IMR-90 (cell line): ENCODE measurements around the gene RBP5. TPM values are rescaled to one million over a fixed set of nuclear protein-coding genes. Genes with fewer than 3 reads are reported as not detected.

ENCODE experiments used
- ATAC-seq: fragments of 200-7000 bp; cut with Tn5 transposase; 2 replicates; pipeline ENCODE4 v1.9.1; 2020; ENCODE audit warnings: low read depth, mild to moderate bottlenecking, moderate library complexity
- BruUV-seq: library from RNA; stranded (reverse); fragments of 400-500 nt; replicated peaks from 2 replicates; lab custom pipeline; 2021; lab: Mats Ljungman, UMichigan
- CTCF ChIA-PET: fragments of 300-600 bp; formaldehyde crosslinking; extraction: SDS; loops from one replicate; lab custom pipeline; 2021; ENCODE audit warnings: antibody characterized with exemption; lab: Yijun Ruan, JAX
- POLR2A ChIA-PET: fragments of 300-600 bp; sonication (Branson Sonifier 250); formaldehyde crosslinking; loops from one replicate; lab custom pipeline; 2022; ENCODE audit warnings: antibody characterized with exemption; ENCODE audit not compliant: unreplicated experiment; lab: Charles Lee
- DNase-seq: peaks from one replicate; pipeline ENCODE4 v3.0.0; 2013
- H2AFZ ChIP-seq: replicated peaks from 2 replicates; pipeline ENCODE3; 2013; ENCODE audit warnings: low read length, mild to moderate bottlenecking; ENCODE audit not compliant: poor library complexity
- H2AK5ac ChIP-seq: 2 replicates; pipeline ENCODE4 v1.6.1; 2013; ENCODE audit warnings: low read depth, low read length, inconsistent platforms
- H2AK9ac ChIP-seq: replicated peaks from 2 replicates; pipeline ENCODE3; 2013; ENCODE audit warnings: mild to moderate bottlenecking, low read depth, low read length, moderate library complexity; ENCODE audit not compliant: poor library complexity
- H2BK120ac ChIP-seq: 2 replicates; pipeline ENCODE4 v1.6.1; 2013; ENCODE audit warnings: low read depth, low read length, inconsistent platforms
- H2BK15ac ChIP-seq: 3 replicates; pipeline ENCODE4 v1.6.1; 2013; ENCODE audit warnings: low read depth, low read length, inconsistent platforms
- H2BK20ac ChIP-seq: 2 replicates; pipeline ENCODE4 v1.6.1; 2013; ENCODE audit warnings: low read depth, mild to moderate bottlenecking, inconsistent platforms, low read length, moderate library complexity
- H2BK5ac ChIP-seq: 2 replicates; pipeline ENCODE4 v1.6.1; 2013; ENCODE audit warnings: mild to moderate bottlenecking, low read depth, low read length, inconsistent platforms; ENCODE audit not compliant: poor library complexity, severe bottlenecking
- H3K14ac ChIP-seq: replicated peaks from 2 replicates; pipeline ENCODE4 v1.6.1; 2013; ENCODE audit warnings: low read depth, low read length, inconsistent platforms
- H3K18ac ChIP-seq: 2 replicates; pipeline ENCODE4 v1.6.1; 2013; ENCODE audit warnings: low read depth, low read length, control low read depth
- H3K23ac ChIP-seq: 2 replicates; pipeline ENCODE4 v1.6.1; 2013; ENCODE audit warnings: low read depth, low read length, inconsistent platforms
- H3K27ac ChIP-seq: 2 replicates; pipeline ENCODE4 v1.5.1; 2013; ENCODE audit warnings: mild to moderate bottlenecking, control low read depth, low read length; ENCODE audit not compliant: insufficient read depth
- H3K27me3 ChIP-seq: 2 replicates; pipeline ENCODE4 v1.6.1; 2013; ENCODE audit warnings: low read length; ENCODE audit not compliant: control insufficient read depth, insufficient read depth
- H3K36me3 ChIP-seq: 2 replicates; pipeline ENCODE4 v1.6.1; 2013; ENCODE audit warnings: low read length, mixed read lengths; ENCODE audit not compliant: control insufficient read depth, insufficient read depth
- H3K4ac ChIP-seq: 2 replicates; pipeline ENCODE4 v1.6.1; 2013; ENCODE audit warnings: low read depth, low read length, inconsistent platforms
- H3K4me1 ChIP-seq: 2 replicates; pipeline ENCODE4 v1.6.1; 2013; ENCODE audit warnings: low read length, mixed read lengths; ENCODE audit not compliant: control insufficient read depth, insufficient read depth
- H3K4me2 ChIP-seq: 2 replicates; pipeline ENCODE4 v1.6.1; 2013; ENCODE audit warnings: low read depth, mild to moderate bottlenecking, control low read depth, low read length, moderate library complexity
- H3K4me3 ChIP-seq: 2 replicates; pipeline ENCODE4 v1.5.1; 2013; ENCODE audit warnings: low read depth, mild to moderate bottlenecking, control low read depth, low read length, moderate library complexity; ENCODE audit not compliant: insufficient read depth
- H3K56ac ChIP-seq: 2 replicates; pipeline ENCODE4 v1.6.1; 2013; ENCODE audit warnings: low read length, inconsistent platforms; ENCODE audit not compliant: insufficient read depth; ENCODE audit errors: extremely low read depth
- H3K79me1 ChIP-seq, 2 experiments: 2 replicates each; pipeline ENCODE4 v1.6.1; 2013; ENCODE audit warnings: low read length in 2 of 2, inconsistent platforms in 1 of 2, low read depth in 1 of 2
- H3K9ac ChIP-seq: 2 replicates; pipeline ENCODE4 v1.6.1; 2013; ENCODE audit warnings: low read depth, low read length, control low read depth
- H3K9me1 ChIP-seq: 2 replicates; pipeline ENCODE4 v1.6.1; 2013; ENCODE audit warnings: low read length, inconsistent platforms; ENCODE audit not compliant: insufficient read depth
- H3K9me3 ChIP-seq: 2 replicates; pipeline ENCODE4 v1.6.1; 2013; ENCODE audit warnings: low read length; ENCODE audit not compliant: control insufficient read depth, insufficient read depth
- H4K20me1 ChIP-seq: 2 replicates; pipeline ENCODE4 v1.6.1; 2013; ENCODE audit warnings: low read length, inconsistent platforms; ENCODE audit not compliant: insufficient read depth
- H4K5ac ChIP-seq: 2 replicates; pipeline ENCODE4 v1.6.1; 2013; ENCODE audit warnings: mild to moderate bottlenecking, low read depth, low read length, control low read depth
- H4K8ac ChIP-seq, 2 experiments: 2 replicates each; pipeline ENCODE4 v1.6.1; 2013; ENCODE audit warnings: low read depth in 2 of 2, low read length in 2 of 2, control low read depth in 1 of 2, inconsistent platforms in 1 of 2
- H4K91ac ChIP-seq: 2 replicates; pipeline ENCODE4 v1.6.1; 2013; ENCODE audit warnings: low read depth, low read length, inconsistent platforms; ENCODE audit not compliant: insufficient read depth
- CHD1 ChIP-seq: IDR thresholded peaks from 2 replicates; pipeline ENCODE4 v1.6.1; 2012; ENCODE audit warnings: low read depth, low read length, improper control_type of control experiment
- FOS ChIP-seq: fragments of 150-350 bp; IDR thresholded peaks from 2 replicates; pipeline ENCODE4 v1.6.1; 2016; ENCODE audit warnings: low read depth, low read length
- MXI1 ChIP-seq: IDR thresholded peaks from 2 replicates; pipeline ENCODE4 v1.6.1; 2012; ENCODE audit warnings: low read depth, mild to moderate bottlenecking, low read length, moderate library complexity, borderline replicate concordance
- NFE2L2 ChIP-seq: fragments of 150-350 bp; IDR thresholded peaks from 2 replicates; pipeline ENCODE4 v1.6.1; 2016; ENCODE audit warnings: low read depth, mild to moderate bottlenecking, low read length
- RCOR1 ChIP-seq: IDR thresholded peaks from 2 replicates; pipeline ENCODE4 v1.6.1; 2012; ENCODE audit warnings: mild to moderate bottlenecking, low read length, improper control_type of control experiment; ENCODE audit not compliant: insufficient replicate concordance
- RFX5 ChIP-seq: IDR thresholded peaks from 2 replicates; pipeline ENCODE4 v1.8.0; 2012; ENCODE audit warnings: low read depth, mild to moderate bottlenecking, low read length, moderate library complexity
- SMC3 ChIP-seq: fragments of 150-350 bp; IDR thresholded peaks from 2 replicates; pipeline ENCODE4 v1.6.1; 2016; ENCODE audit warnings: low read depth, mild to moderate bottlenecking, antibody characterized with exemption, low read length, moderate library complexity
- WGBS, 2 experiments: methylation state at CpG; one replicate each; pipeline versions ENCODE4 v1.1.5 to v1.1.7; 2013; ENCODE audit warnings: missing lambda C conversion rate in 2 of 2; ENCODE audit not compliant: insufficient read length in 1 of 2; ENCODE audit errors: extremely low coverage in 2 of 2; 5-methylcytosine and 5-hydroxymethylcytosine counted together
- dilution Hi-C: fragments of 300-500 bp; cut with HindIII; formaldehyde crosslinking; loops from one replicate; pipeline ENCODE4 v1.14.3; 2018; ENCODE audit warnings: low sequenced_read_pairs; ENCODE audit not compliant: unreplicated experiment
- in situ Hi-C: fragments of 300-500 bp; cut with MboI; formaldehyde crosslinking; loops from 3 replicates; pipeline ENCODE4 v1.14.3; 2019; ENCODE audit warnings: low sequenced_read_pairs, inconsistent platforms, mixed read lengths
- intact Hi-C: fragments of 100-400 bp; cut with micrococcal nuclease; formaldehyde crosslinking; loops from 2 replicates; pipeline ENCODE4 v1.10.0; 2022
- polyA plus RNA-seq, 3 experiments: library from polyadenylated mRNA; depleted of rRNA; stranded (reverse); fragments of >200 nt; gene quantifications; 2 replicates each; pipeline ENCODE4 v1.2.3, GENCODE V29; 2012; ENCODE audit warnings: low replicate concordance in 1 of 3
- total RNA-seq: library from RNA; depleted of rRNA; stranded (reverse); fragments of >200 nt; gene quantifications from 2 replicates; pipeline ENCODE4 v1.2.3, GENCODE V29; 2012
- TF ChIP-seq, protein P1 (sequence below): conservative IDR thresholded peaks from 2 replicates; pipeline ENCODE4 v1.5.1; 2012; ENCODE audit warnings: mild to moderate bottlenecking, low read depth, low read length, improper control_type of control experiment
- TF ChIP-seq, protein P2 (sequence below): fragments of 150-350 bp; IDR thresholded peaks from 2 replicates; pipeline ENCODE4 v1.6.1; 2016; ENCODE audit warnings: low read depth, mild to moderate bottlenecking, low read length, moderate library complexity, borderline replicate concordance

RBP5 gene
- total and polyA plus RNA-seq, 2 of the 4 experiments (the other 2 are of a cell fraction) = 0.15 TPM; not detected in 1

DNA sequence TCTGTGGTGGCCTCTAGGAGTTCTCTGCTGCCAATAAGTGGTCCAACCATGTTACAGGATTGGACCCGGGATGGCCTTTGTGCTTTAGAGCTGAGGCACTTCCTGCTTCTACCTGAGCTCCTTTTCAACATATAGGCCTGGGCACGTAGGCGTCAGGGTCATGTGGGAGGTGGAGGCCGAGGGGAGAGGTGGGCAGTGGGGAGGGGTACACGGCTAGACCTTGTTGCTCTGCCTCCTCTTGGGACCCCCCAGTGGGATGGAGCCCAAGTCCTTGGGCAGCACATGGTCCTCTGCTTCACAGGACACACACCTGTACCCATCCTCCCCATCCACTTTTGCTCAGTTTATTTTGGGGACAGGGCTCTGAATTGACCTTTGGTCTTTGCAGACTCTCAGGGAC lies 7.4 kb downstream of the RBP5 start:
- Histone ChIP-seq H3K9ac (no peak overlapping the region), H2AFZ (no peak overlapping the region), H4K5ac (no peak overlapping the region), H3K27me3 (no peaks in the 10 kb centered on the region), H3K79me1 (no peaks in the 10 kb centered on the region), H3K56ac (no peak overlapping the region), H4K20me1 (no peaks in the 10 kb centered on the region), H4K8ac (no peak overlapping the region), H3K4me1 (no peaks in the 10 kb centered on the region), H2AK5ac (no peak overlapping the region), H3K9me3 (no peaks in the 10 kb centered on the region), H2AK9ac (no peak overlapping the region), H3K4ac (no peak overlapping the region), H3K14ac (no peak overlapping the region), H3K4me2 (no peak overlapping the region), H2BK20ac (no peak overlapping the region), H2BK5ac (no peak overlapping the region), H4K91ac (no peak overlapping the region), H2BK15ac (no peak overlapping the region), H3K36me3 (peaks cover 23% of the 10 kb centered on the region), H3K4me3 (no peak overlapping the region), H3K27ac (no peak overlapping the region), H2BK120ac (no peak overlapping the region), H3K23ac (no peak overlapping the region), H3K18ac (no peak overlapping the region), H3K9me1 (no peaks in the 10 kb centered on the region)
- TF ChIP-seq, protein P1, sequence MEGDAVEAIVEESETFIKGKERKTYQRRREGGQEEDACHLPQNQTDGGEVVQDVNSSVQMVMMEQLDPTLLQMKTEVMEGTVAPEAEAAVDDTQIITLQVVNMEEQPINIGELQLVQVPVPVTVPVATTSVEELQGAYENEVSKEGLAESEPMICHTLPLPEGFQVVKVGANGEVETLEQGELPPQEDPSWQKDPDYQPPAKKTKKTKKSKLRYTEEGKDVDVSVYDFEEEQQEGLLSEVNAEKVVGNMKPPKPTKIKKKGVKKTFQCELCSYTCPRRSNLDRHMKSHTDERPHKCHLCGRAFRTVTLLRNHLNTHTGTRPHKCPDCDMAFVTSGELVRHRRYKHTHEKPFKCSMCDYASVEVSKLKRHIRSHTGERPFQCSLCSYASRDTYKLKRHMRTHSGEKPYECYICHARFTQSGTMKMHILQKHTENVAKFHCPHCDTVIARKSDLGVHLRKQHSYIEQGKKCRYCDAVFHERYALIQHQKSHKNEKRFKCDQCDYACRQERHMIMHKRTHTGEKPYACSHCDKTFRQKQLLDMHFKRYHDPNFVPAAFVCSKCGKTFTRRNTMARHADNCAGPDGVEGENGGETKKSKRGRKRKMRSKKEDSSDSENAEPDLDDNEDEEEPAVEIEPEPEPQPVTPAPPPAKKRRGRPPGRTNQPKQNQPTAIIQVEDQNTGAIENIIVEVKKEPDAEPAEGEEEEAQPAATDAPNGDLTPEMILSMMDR = no peak
- TF ChIP-seq, protein P2, sequence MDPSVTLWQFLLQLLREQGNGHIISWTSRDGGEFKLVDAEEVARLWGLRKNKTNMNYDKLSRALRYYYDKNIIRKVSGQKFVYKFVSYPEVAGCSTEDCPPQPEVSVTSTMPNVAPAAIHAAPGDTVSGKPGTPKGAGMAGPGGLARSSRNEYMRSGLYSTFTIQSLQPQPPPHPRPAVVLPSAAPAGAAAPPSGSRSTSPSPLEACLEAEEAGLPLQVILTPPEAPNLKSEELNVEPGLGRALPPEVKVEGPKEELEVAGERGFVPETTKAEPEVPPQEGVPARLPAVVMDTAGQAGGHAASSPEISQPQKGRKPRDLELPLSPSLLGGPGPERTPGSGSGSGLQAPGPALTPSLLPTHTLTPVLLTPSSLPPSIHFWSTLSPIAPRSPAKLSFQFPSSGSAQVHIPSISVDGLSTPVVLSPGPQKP = no peak
- TF ChIP-seq SMC3 (no peak), RFX5 (no peak), MXI1 (no peak), CHD1 (no peak), FOS (no peak), RCOR1 (no peak), NFE2L2 (no peak)
- DNase-seq (no peak), ATAC-seq (no peak)
- BruUV-seq = no TSS peak
- WGBS, 2 experiments = no CpG with 5 or more reads among the region's 5 CpGs
- POLR2A ChIA-PET = no interaction called here
- dilution Hi-C loops = no loop called here
- in situ Hi-C loops = no loop called here
- intact Hi-C loops = no loop called here
- CTCF ChIA-PET = no interaction called here
